H9 (cell line): ENCODE measurements around the gene PDIA2. TPM values are rescaled to one million over a fixed set of nuclear protein-coding genes. Genes with fewer than 3 reads are reported as not detected.

Experiments used
- DNase-seq: peaks from one replicate; pipeline ENCODE4 v3.0.0-alpha.2; 2017
- H2AFZ ChIP-seq: one replicate; pipeline ENCODE4 v1.6.1; 2013; ENCODE audit warnings: mild to moderate bottlenecking, low read length, control low read depth, moderate library complexity
- H2AK5ac ChIP-seq: 2 replicates; pipeline ENCODE4 v1.6.1; 2013; ENCODE audit warnings: low read length, control low read depth, mixed read lengths; ENCODE audit not compliant: insufficient read length
- H2BK120ac ChIP-seq: one replicate; pipeline ENCODE4 v1.6.1; 2013; ENCODE audit warnings: low read depth, mild to moderate bottlenecking, low read length, control low read depth, inconsistent platforms; ENCODE audit not compliant: poor library complexity, severe bottlenecking
- H2BK12ac ChIP-seq: 2 replicates; pipeline ENCODE4 v1.6.1; 2013; ENCODE audit warnings: low read length, control low read depth, mixed read lengths, low read depth; ENCODE audit not compliant: insufficient read length
- H2BK15ac ChIP-seq: 2 replicates; pipeline ENCODE4 v1.6.1; 2013; ENCODE audit warnings: low read depth, low read length, control low read depth
- H2BK20ac ChIP-seq: one replicate; pipeline ENCODE4 v1.6.1; 2013; ENCODE audit warnings: low read depth, mild to moderate bottlenecking, low read length, control low read depth, inconsistent platforms; ENCODE audit not compliant: poor library complexity, severe bottlenecking
- H2BK5ac ChIP-seq: 2 replicates; pipeline ENCODE4 v1.6.1; 2013; ENCODE audit warnings: low read length, control low read depth, mixed read lengths; ENCODE audit not compliant: insufficient read length
- H3K14ac ChIP-seq: 2 replicates; pipeline ENCODE4 v1.6.1; 2013; ENCODE audit warnings: low read length, control low read depth; ENCODE audit not compliant: insufficient read depth
- H3K18ac ChIP-seq: 2 replicates; pipeline ENCODE4 v1.6.1; 2013; ENCODE audit warnings: low read depth, mild to moderate bottlenecking, mixed read lengths, low read length, control low read depth; ENCODE audit not compliant: insufficient read length
- H3K23ac ChIP-seq: 2 replicates; pipeline ENCODE4 v1.6.1; 2013; ENCODE audit warnings: low read length, control low read depth, mixed read lengths, low read depth; ENCODE audit not compliant: insufficient read length
- H3K23me2 ChIP-seq: 2 replicates; pipeline ENCODE4 v1.6.1; 2013; ENCODE audit warnings: low read depth, mild to moderate bottlenecking, mixed read lengths, low read length, control low read depth; ENCODE audit not compliant: insufficient read length, poor library complexity, severe bottlenecking
- H3K27ac ChIP-seq: 2 replicates; pipeline ENCODE4 v1.5.1; 2013; ENCODE audit warnings: low read length, control low read depth, mixed read lengths, low read depth; ENCODE audit not compliant: insufficient read length
- H3K27me3 ChIP-seq: 2 replicates; pipeline ENCODE4 v1.6.1; 2013; ENCODE audit warnings: low read length, control low read depth, inconsistent platforms; ENCODE audit not compliant: insufficient read depth
- H3K4ac ChIP-seq: 2 replicates; pipeline ENCODE4 v1.6.1; 2013; ENCODE audit warnings: low read depth, mild to moderate bottlenecking, control low read depth, inconsistent platforms, low read length, moderate library complexity
- H3K4me1 ChIP-seq: 2 replicates; pipeline ENCODE4 v1.6.1; 2013; ENCODE audit warnings: low read length, control low read depth, inconsistent platforms; ENCODE audit not compliant: insufficient read depth
- H3K4me2 ChIP-seq: 2 replicates; pipeline ENCODE4 v1.6.1; 2013; ENCODE audit warnings: low read length, control low read depth, mixed read lengths; ENCODE audit not compliant: insufficient read length, insufficient read depth
- H3K56ac ChIP-seq: 2 replicates; pipeline ENCODE4 v1.6.1; 2013; ENCODE audit warnings: low read depth, mild to moderate bottlenecking, mixed read lengths, low read length, control low read depth; ENCODE audit not compliant: insufficient read length
- H3K79me1 ChIP-seq: 2 replicates; pipeline ENCODE4 v1.6.1; 2013; ENCODE audit warnings: low read depth, mild to moderate bottlenecking, moderate library complexity, low read length, control low read depth, inconsistent platforms; ENCODE audit not compliant: insufficient read depth, poor library complexity, severe bottlenecking
- H3K79me2 ChIP-seq: 2 replicates; pipeline ENCODE4 v1.6.1; 2013; ENCODE audit warnings: low read length, control low read depth, inconsistent platforms; ENCODE audit not compliant: insufficient read depth
- H3K9ac ChIP-seq: 2 replicates; pipeline ENCODE4 v1.6.1; 2013; ENCODE audit warnings: low read length, control low read depth, mixed read lengths; ENCODE audit not compliant: insufficient read length; ENCODE audit errors: extremely low read depth
- H3K9me3 ChIP-seq: one replicate; pipeline ENCODE4 v1.6.1; 2013; ENCODE audit warnings: low read depth, low read length, inconsistent platforms; ENCODE audit not compliant: control insufficient read depth
- H3T11ph ChIP-seq: one replicate; pipeline ENCODE4 v1.6.1; 2013; ENCODE audit warnings: mild to moderate bottlenecking, low read length, control low read depth, inconsistent platforms
- H4K20me1 ChIP-seq: one replicate; pipeline ENCODE4 v1.6.1; 2013; ENCODE audit not compliant: control insufficient read depth, insufficient read length, insufficient read depth
- H4K5ac ChIP-seq: 2 replicates; pipeline ENCODE4 v1.6.1; 2013; ENCODE audit warnings: low read depth, mild to moderate bottlenecking, mixed read lengths, low read length, control low read depth; ENCODE audit not compliant: insufficient read length
- H4K8ac ChIP-seq: replicated peaks from 2 replicates; pipeline ENCODE4 v1.6.1; 2013; ENCODE audit warnings: low read length, control low read depth, mixed read lengths, low read depth; ENCODE audit not compliant: insufficient read length
- H4K91ac ChIP-seq: 2 replicates; pipeline ENCODE4 v1.6.1; 2013; ENCODE audit warnings: low read depth, mild to moderate bottlenecking, moderate library complexity, mixed read lengths, low read length, control low read depth; ENCODE audit not compliant: insufficient read length
- H3K27ac Mint-ChIP-seq, 3 experiments: 2 replicates in 2 of 3; 3 replicates in 1 of 3; pipeline ENCODE4 v1.8.0; 2020 to 2021; ENCODE audit warnings: mixed read lengths in 3 of 3, mild to moderate bottlenecking in 1 of 3, moderate library complexity in 1 of 3
- H3K27me3 Mint-ChIP-seq: 2 replicates; pipeline ENCODE4 v1.8.0; 2021; ENCODE audit warnings: low read depth, mild to moderate bottlenecking, moderate library complexity, mixed read lengths
- H3K36me3 Mint-ChIP-seq, 3 experiments: 2 replicates in 2 of 3; 3 replicates in 1 of 3; pipeline ENCODE4 v1.8.0; 2020 to 2021; ENCODE audit warnings: low read depth in 3 of 3, mixed read lengths in 3 of 3; ENCODE audit not compliant: insufficient read depth in 1 of 3
- H3K4me1 Mint-ChIP-seq, 2 experiments: 2 replicates each; pipeline ENCODE4 v1.8.0; 2020; ENCODE audit warnings: mixed read lengths in 2 of 2
- H3K4me3 Mint-ChIP-seq, 2 experiments: 2 replicates in 1 of 2; 3 replicates in 1 of 2; pipeline ENCODE4 v1.8.0; 2020 to 2021; ENCODE audit warnings: mild to moderate bottlenecking in 2 of 2, mixed read lengths in 2 of 2, moderate library complexity in 1 of 2
- H3K9me3 Mint-ChIP-seq, 2 experiments: 2 replicates in 1 of 2; 3 replicates in 1 of 2; pipeline ENCODE4 v1.8.0; 2020; ENCODE audit warnings: mild to moderate bottlenecking in 2 of 2, mixed read lengths in 2 of 2, moderate library complexity in 1 of 2
- WGBS: extraction: QIAGEN DNeasy Blood & Tissue Kit; methylation state at CpG from one replicate; pipeline ENCODE4 v1.1.7; 2013; ENCODE audit warnings: missing lambda C conversion rate, low lambda C conversion rate, mixed read lengths; ENCODE audit not compliant: insufficient read length; ENCODE audit errors: extremely low coverage; 5-methylcytosine and 5-hydroxymethylcytosine counted together
- total RNA-seq: library from RNA; stranded (reverse); gene quantifications from 2 replicates; pipeline ENCODE4 v1.2.1, GENCODE V29; 2021
- TF ChIP-seq, protein P1 (sequence below): fragments of 200-600 bp; sonication (generic); conservative IDR thresholded peaks from 3 replicates; pipeline ENCODE4 v1.8.0; 2021; ENCODE audit warnings: antibody characterized with exemption, mild to moderate bottlenecking

PDIA2 gene
- total RNA-seq, 1 experiment from 2014 or later = 1.4 TPM

DNA sequence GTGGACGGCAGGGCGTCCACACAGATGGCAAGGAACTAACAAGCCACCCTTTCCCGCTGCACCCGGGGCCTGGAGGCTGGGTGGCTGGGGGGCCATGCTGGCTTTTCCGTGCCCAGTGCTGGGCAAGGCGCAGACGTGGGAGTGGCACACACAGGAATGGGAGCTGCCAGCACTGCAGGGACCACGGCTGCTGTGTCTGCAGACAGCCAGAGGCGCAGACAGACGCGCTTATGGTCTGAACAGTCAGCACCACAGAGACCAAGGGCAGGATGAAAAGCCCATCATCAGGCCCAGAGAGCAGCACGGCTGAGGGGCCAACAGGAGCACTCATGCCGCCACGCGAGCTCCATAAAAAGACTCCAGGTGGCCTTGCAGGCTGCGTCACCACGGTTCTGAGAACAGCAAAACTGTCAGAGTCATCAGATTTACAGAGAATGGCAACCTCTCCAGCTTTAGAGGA is 24.0 kb downstream of the PDIA2 start:
- Histone ChIP-seq H2BK120ac (no peak overlapping the region), H4K5ac (no peak overlapping the region)
- H3K4me3 Mint-ChIP-seq = no peak overlapping the region

More for the DNA sequence above, 24.0 kb downstream of the PDIA2 start:
- no peaks in the 10 kb centered on the region for H3K79me2 ChIP-seq
- no peak overlapping the region for H3K23ac ChIP-seq
- no peak for DNase-seq
- no peaks in the 10 kb centered on the region for H3K4me1 ChIP-seq
- H3K27me3 ChIP-seq = no peaks in the 10 kb centered on the region
- no peak overlapping the region for H2BK12ac ChIP-seq
- Mint-ChIP-seq H3K4me1 (no peaks in the 10 kb centered on the region), H3K9me3 (no peaks in the 10 kb centered on the region), H3K36me3 (peaks cover 17 to 57% (median 57%) of the 10 kb centered on the region in 3 experiments; a peak in 6 of 7 replicates), H3K27me3 (no peaks in the 10 kb centered on the region), H3K27ac (no peak overlapping the region)
- no peak overlapping the region for H2BK15ac ChIP-seq
- no peak overlapping the region for H4K91ac ChIP-seq
- H4K8ac ChIP-seq = no peak overlapping the region
- no peak overlapping the region for H3K56ac ChIP-seq
- TF ChIP-seq, protein P1, sequence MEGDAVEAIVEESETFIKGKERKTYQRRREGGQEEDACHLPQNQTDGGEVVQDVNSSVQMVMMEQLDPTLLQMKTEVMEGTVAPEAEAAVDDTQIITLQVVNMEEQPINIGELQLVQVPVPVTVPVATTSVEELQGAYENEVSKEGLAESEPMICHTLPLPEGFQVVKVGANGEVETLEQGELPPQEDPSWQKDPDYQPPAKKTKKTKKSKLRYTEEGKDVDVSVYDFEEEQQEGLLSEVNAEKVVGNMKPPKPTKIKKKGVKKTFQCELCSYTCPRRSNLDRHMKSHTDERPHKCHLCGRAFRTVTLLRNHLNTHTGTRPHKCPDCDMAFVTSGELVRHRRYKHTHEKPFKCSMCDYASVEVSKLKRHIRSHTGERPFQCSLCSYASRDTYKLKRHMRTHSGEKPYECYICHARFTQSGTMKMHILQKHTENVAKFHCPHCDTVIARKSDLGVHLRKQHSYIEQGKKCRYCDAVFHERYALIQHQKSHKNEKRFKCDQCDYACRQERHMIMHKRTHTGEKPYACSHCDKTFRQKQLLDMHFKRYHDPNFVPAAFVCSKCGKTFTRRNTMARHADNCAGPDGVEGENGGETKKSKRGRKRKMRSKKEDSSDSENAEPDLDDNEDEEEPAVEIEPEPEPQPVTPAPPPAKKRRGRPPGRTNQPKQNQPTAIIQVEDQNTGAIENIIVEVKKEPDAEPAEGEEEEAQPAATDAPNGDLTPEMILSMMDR = no peak
- no peak overlapping the region for H3T11ph ChIP-seq
- no peak overlapping the region for H2BK20ac ChIP-seq
- no peak overlapping the region for H3K27ac ChIP-seq
- no CpG with 5 or more reads among the region's 17 CpGs for whole genome bisulfite sequencing
- H3K79me1 ChIP-seq = no peaks in the 10 kb centered on the region
- H3K4me2 ChIP-seq = no peak overlapping the region
- no peak overlapping the region for H3K4ac ChIP-seq
- no peaks in the 10 kb centered on the region for H3K9me3 ChIP-seq
- H2AK5ac ChIP-seq = no peak overlapping the region
- no peak overlapping the region; the same call in 1 of the 2 replicates for H3K14ac ChIP-seq
- no peak overlapping the region for H3K18ac ChIP-seq
- no peak overlapping the region for H3K9ac ChIP-seq
- no peaks in the 10 kb centered on the region for H4K20me1 ChIP-seq
- H2BK5ac ChIP-seq = no peak overlapping the region
- no peaks in the 10 kb centered on the region for H3K23me2 ChIP-seq
- no peak overlapping the region for H2AFZ ChIP-seq
